Sciatic nerve (tissue), 2 donors: Measurements from ENCODE around the gene ACSS1. TPM values are rescaled to one million over a fixed set of nuclear protein-coding genes. Genes with fewer than 3 reads are reported as not detected.
A peak's percentile ranks its signal among the peaks of the same experiment; 100 is the strongest.

Source experiments
- ATAC-seq: fragments of 200-7000 bp; cut with Tn5 transposase; one replicate; pipeline ENCODE4 v1.9.1; 2020; ENCODE audit warnings: mild to moderate bottlenecking, moderate library complexity
- DNase-seq: peaks from one replicate; pipeline ENCODE4 v3.0.0-alpha.2; 2020; ENCODE audit warnings: low spot score
- intact Hi-C: fragments of 100-400 bp; cut with DNase I; formaldehyde crosslinking; loops from one replicate; pipeline ENCODE4 v1.14.2; 2022
- total RNA-seq: library from RNA; stranded (reverse); fragmentation: NEBNext Ultra II Directional; extraction: Animal tissue kit (Norgen Biotek cat#: 25700); gene quantifications from one replicate; pipeline ENCODE4 v1.2.1, GENCODE V29; 2021
- donor health status: DM: no; HTN: no; CAD: no.
- donor health status: DM: no; HTN: no; CAD: no.

Gene ACSS1
- total RNA-seq, 1 donor from 2014 or later = 27.4 TPM

- ATAC-seq (no peak), DNase-seq (peak; percentile 57)
- intact Hi-C loops = no loop called here
Measured at GRCh38 chr20:25050501-25051350, 7.2 kb downstream of the ACSS1 start.

GRCh38 chr20:25050082-25050481, 7.9 kb downstream of the ACSS1 start:
- intact Hi-C loops = no loop called here
- DNase-seq = no peak
- no peak for ATAC-seq

- peak; percentile 46 for DNase-seq
- no peak for ATAC-seq
- intact Hi-C loops = no loop called here
Measured at GRCh38 chr20:25049261-25050060, 8.5 kb downstream of the ACSS1 start.

GRCh38 chr20:25048519-25048952, 9.4 kb downstream of the ACSS1 start:
- ATAC-seq (no peak), DNase-seq (peak; percentile 43)
- intact Hi-C loops = no loop called here

GRCh38 chr20:25047766-25048165, 10.2 kb downstream of the ACSS1 start:
- no peak for ATAC-seq
- intact Hi-C loops = no loop called here
- peak; percentile 49 for DNase-seq

GRCh38 chr20:25046736-25047666, 10.9 kb downstream of the ACSS1 start:
- intact Hi-C loops = no loop called here
- ATAC-seq (no peak), DNase-seq (peak; percentile 43)

GRCh38 chr20:25046181-25046641, 11.7 kb downstream of the ACSS1 start:
- intact Hi-C loops = no loop called here
- DNase-seq (peak; percentile 60), ATAC-seq (no peak)

GRCh38 chr20:25045343-25045712, 12.6 kb downstream of the ACSS1 start:
- intact Hi-C loops = no loop called here
- DNase-seq (no peak), ATAC-seq (no peak)

GRCh38 chr20:25044660-25045342, 13.1 kb downstream of the ACSS1 start:
- ATAC-seq (no peak), DNase-seq (no peak)
- intact Hi-C loops = no loop called here

- ATAC-seq (no peak), DNase-seq (no peak)
- intact Hi-C loops = no loop called here
Measured at GRCh38 chr20:25044261-25044560, 13.7 kb downstream of the ACSS1 start.

- ATAC-seq = no peak
- intact Hi-C loops = no loop called here
- DNase-seq = no peak
Measured at GRCh38 chr20:25043499-25044260, 14.3 kb downstream of the ACSS1 start.

- DNase-seq = peak; percentile 74
- intact Hi-C loops = no loop called here
- ATAC-seq = peak; percentile 60
Measured at GRCh38 chr20:25042531-25043498, 15.1 kb downstream of the ACSS1 start.

GRCh38 chr20:25041813-25042530, 16.0 kb downstream of the ACSS1 start:
- intact Hi-C loops = no loop called here
- ATAC-seq = no peak

GRCh38 chr20:25040438-25040831, 17.5 kb downstream of the ACSS1 start:
- intact Hi-C loops = no loop called here
- ATAC-seq = peak; percentile 72
- no peak for DNase-seq

More at GRCh38 chr20:25041813-25042530, 16.0 kb downstream of the ACSS1 start:
- DNase-seq = no peak

GRCh38 chr20:25039697-25040437, 18.1 kb downstream of the ACSS1 start:
- ATAC-seq = peak; percentile 83
- intact Hi-C loops = no loop called here
- DNase-seq = peak; percentile 87
